Stomach (tissue), 4 donors: ENCODE results near the gene TBC1D32.
"Not testable (repeated sequence)": the region's sequence is repeated elsewhere in the genome, so short reads cannot be mapped to it uniquely, and the experiment has no call there.

Source experiments
- CTCF ChIP-seq, 7 experiments: fragments of 450-650 bp in 4 of 7; fragments of 200-600 bp in 3 of 7; sonication (generic) in 3 of 7; IDR thresholded peaks; one replicate each; pipeline ENCODE4 v1.5.1; 2016 to 2019; ENCODE audit warnings: antibody characterized with exemption in 7 of 7, control low read depth in 2 of 7, mild to moderate bottlenecking in 1 of 7
- POLR2A ChIP-seq, 4 donors: fragments of 450-650 bp; IDR thresholded peaks; one replicate each; pipeline ENCODE4 v1.6.1; 2016; ENCODE audit warnings: antibody characterized with exemption in 4 of 4, control low read depth in 2 of 4, mild to moderate bottlenecking in 1 of 4, moderate library complexity in 1 of 4

GRCh38 chr6:121043211-121043610, 291.1 kb downstream of the TBC1D32 start:
- not testable (repeated sequence) for TF ChIP-seq POLR2A, CTCF (IDR thresholded peaks at IDR 0.05)
